Neural cell (in vitro differentiated cells): Measurements from ENCODE around the gene RAP1GDS1.

Experiments used
- CTCF ChIP-seq: fragments of 450-650 bp; IDR thresholded peaks from 2 replicates; pipeline ENCODE4 v1.5.1; 2014; ENCODE audit warnings: antibody characterized with exemption, mild to moderate bottlenecking, moderate library complexity; ENCODE audit not compliant: poor library complexity, severe bottlenecking
- EP300 ChIP-seq: fragments of 450-650 bp; conservative IDR thresholded peaks from 2 replicates; pipeline ENCODE4 v1.6.1; 2014; ENCODE audit warnings: antibody characterized with exemption, mild to moderate bottlenecking, moderate library complexity; ENCODE audit not compliant: poor library complexity, severe bottlenecking
- EZH2 ChIP-seq: fragments of 200-600, 300-800 bp; shearing (Covaris generic), sonication (generic); IDR thresholded peaks from 2 replicates; pipeline ENCODE4 v1.6.1; 2014; ENCODE audit warnings: antibody characterized with exemption, low read length, borderline replicate concordance, mild to moderate bottlenecking; ENCODE audit not compliant: insufficient read depth, poor library complexity, severe bottlenecking
- MXI1 ChIP-seq: fragments of 450-650 bp; conservative IDR thresholded peaks from 2 replicates; pipeline ENCODE4 v1.6.1; 2014; ENCODE audit warnings: antibody characterized with exemption, mild to moderate bottlenecking; ENCODE audit not compliant: poor library complexity, severe bottlenecking
- TAF1 ChIP-seq: IDR thresholded peaks from 2 replicates; pipeline ENCODE4 v1.6.1; 2012; ENCODE audit warnings: low read depth

- TF ChIP-seq EP300 = no peak
- TF ChIP-seq MXI1 = no peak
- TF ChIP-seq EZH2 = no peak
- no peak for TF ChIP-seq CTCF
- TF ChIP-seq TAF1 = no peak
Measured at GRCh38 chr4:98338761-98339438, 77.7 kb downstream of the RAP1GDS1 start.
